Upper lobe of left lung (tissue), 6 donors: Measurements from ENCODE around the gene ZBTB46. TPM values are rescaled to one million over a fixed set of nuclear protein-coding genes. Genes with fewer than 3 reads are reported as not detected.
"Not testable (repeated sequence)": the region's sequence is repeated elsewhere in the genome, so short reads cannot be mapped to it uniquely, and the experiment has no call there.

Source experiments
- ATAC-seq, 2 donors: fragments of 200-7000 bp; cut with Tn5 transposase; one replicate each; pipeline ENCODE4 v1.9.1; 2022; ENCODE audit warnings: mild to moderate bottlenecking in 2 of 2, moderate library complexity in 2 of 2; ENCODE audit not compliant: low FRiP score in 2 of 2
- DNase-seq, 2 donors: peaks; one replicate each; pipeline ENCODE4 v3.0.0-alpha.2; 2019 to 2020
- H3K27ac ChIP-seq, 4 donors: fragments of 200-600 bp; sonication (generic); one replicate each; pipeline ENCODE4 v1.5.1; 2016 to 2019
- H3K27me3 ChIP-seq, 4 donors: fragments of 200-600 bp; sonication (generic); one replicate each; pipeline ENCODE4 v1.5.1; 2017 to 2019
- H3K36me3 ChIP-seq, 4 donors: fragments of 200-600 bp; sonication (generic); one replicate each; pipeline ENCODE4 v1.5.1; 2016 to 2019
- H3K4me1 ChIP-seq, 4 donors: fragments of 200-600 bp; sonication (generic); one replicate each; pipeline ENCODE4 v1.5.1; 2018 to 2019
- H3K4me3 ChIP-seq, 4 donors: fragments of 200-600 bp; sonication (generic); one replicate each; pipeline ENCODE4 v1.5.1; 2017 to 2019; ENCODE audit warnings: mild to moderate bottlenecking in 2 of 4, moderate library complexity in 1 of 4
- H3K9me3 ChIP-seq, 4 donors: fragments of 200-600 bp; sonication (generic); one replicate each; pipeline ENCODE4 v1.5.1; 2018 to 2019
- EP300 ChIP-seq, 4 donors: sonication (generic); formaldehyde crosslinking; IDR thresholded peaks; one replicate each; pipeline ENCODE4 v1.5.1; 2017; ENCODE audit warnings: antibody characterized with exemption in 4 of 4, control low read depth in 2 of 4
- POLR2A ChIP-seq, 4 donors: fragments of 450-650 bp; IDR thresholded peaks; one replicate each; pipeline ENCODE4 v1.5.1; 2016 to 2017; ENCODE audit warnings: antibody characterized with exemption in 4 of 4, mild to moderate bottlenecking in 2 of 4
- POLR2AphosphoS5 ChIP-seq, 2 donors: sonication (generic); formaldehyde crosslinking; IDR thresholded peaks; one replicate each; pipeline ENCODE4 v1.5.1; 2017; ENCODE audit warnings: antibody characterized with exemption in 2 of 2
- WGBS, 2 donors: methylation state at CpG; one replicate each; pipeline ENCODE4 v1.1.5; 2017 to 2018; 5-methylcytosine and 5-hydroxymethylcytosine counted together
- total RNA-seq, 6 donors: library from RNA; depleted of rRNA in 4 of 6; stranded (reverse); fragments of >200 nt in 4 of 6; gene quantifications; one replicate each; pipeline versions ENCODE4 v1.1.0 to v1.2.1, GENCODE V29; 2016 to 2021
- TF ChIP-seq, protein P1 (sequence below), 6 experiments: fragments of 450-650 bp in 4 of 6; fragments of 200-600 bp in 2 of 6; sonication (generic) in 2 of 6; IDR thresholded peaks; one replicate each; pipeline ENCODE4 v1.5.1; 2016 to 2019; ENCODE audit warnings: antibody characterized with exemption in 6 of 6
- donor health status: DM: no; HTN: no; CAD: no; lungs with moderate emphysema.
- donor health status: DM: no; HTN: yes; CAD: no; lungs with severe emphysema.

Gene ZBTB46
- total RNA-seq, 6 donors from 2014 or later = 7.6 to 25.3 (median 11.6) TPM

DNA sequence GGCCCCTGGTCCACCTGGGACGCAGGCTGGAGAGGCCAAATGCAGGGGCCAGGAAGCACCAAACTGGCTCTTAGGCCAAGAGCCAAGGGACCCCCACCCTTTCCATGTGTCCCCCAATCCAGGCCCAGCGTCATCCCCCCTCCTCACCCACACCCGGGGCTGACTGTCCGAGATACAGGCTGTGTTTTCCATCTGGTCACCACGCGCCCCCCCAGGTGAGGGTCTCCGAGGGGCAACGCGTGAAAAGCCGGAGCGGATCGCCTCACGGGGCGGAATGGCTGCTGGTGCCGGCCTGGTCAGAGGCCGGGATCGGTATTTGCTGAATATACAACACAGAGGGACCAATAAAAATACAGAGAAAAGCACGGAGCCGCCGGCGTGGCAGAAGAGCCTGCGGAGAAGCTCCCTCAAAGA, 25.0 kb upstream of the ZBTB46 start:
- no peaks in the 10 kb centered on the region for H3K9me3 ChIP-seq
- peak overlapping the region in 2 of 4 donors; percentile 88 to 91 for H3K27ac ChIP-seq
- WGBS, 2 donors = 76% methylated on average over 16 to 22 of the region's 22 CpGs

DNA sequence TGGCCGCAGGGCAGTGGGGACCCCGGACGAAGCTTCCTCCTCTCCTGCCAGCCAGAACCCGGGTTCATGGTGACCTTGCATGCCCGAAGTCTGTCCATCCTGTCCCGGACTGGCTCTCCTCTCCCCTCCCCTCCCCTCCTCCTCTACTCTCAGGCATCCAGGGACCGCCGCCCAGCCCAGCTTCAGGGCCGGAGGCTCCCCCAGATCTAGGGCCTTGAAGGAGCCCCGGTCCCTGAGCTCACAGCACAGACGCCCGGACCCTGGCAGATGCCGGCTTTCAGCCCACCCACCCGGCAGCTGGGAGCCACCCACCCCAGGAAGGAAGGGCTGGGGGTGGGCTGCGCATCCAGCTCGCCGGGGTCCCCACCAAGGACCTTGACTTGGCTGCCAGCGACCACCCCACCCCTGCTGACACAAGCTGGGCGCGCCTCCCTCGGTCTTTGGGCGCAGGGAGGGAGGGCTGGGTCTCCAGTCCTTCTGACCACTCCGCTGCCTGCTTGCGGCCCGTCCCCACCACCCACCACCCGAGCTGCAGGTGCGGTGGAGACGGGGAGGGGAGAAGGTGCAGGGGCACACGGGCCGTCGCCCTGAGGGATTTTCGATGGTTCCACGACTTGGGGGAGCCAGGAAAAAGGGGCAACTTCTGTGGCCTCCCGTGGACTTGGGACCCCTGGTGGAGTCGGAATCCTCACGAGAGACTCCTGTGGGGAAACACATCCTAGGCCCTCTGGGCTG, 24.5 kb upstream of the ZBTB46 start:
- peak overlapping the region in 3 of 4 donors; percentile 2 to 32 (median 30) for H3K4me3 ChIP-seq
- no peak for ATAC-seq
- DNase-seq = peak in 1 of 2 donors; percentile 69
- H3K36me3 ChIP-seq = no peaks in the 10 kb centered on the region
- peaks cover 49 to 63% (median 56%) of the 10 kb centered on the region in 4 donors for H3K4me1 ChIP-seq
- H3K27me3 ChIP-seq = peaks cover 0 to 5% (median 0%) of the 10 kb centered on the region in 4 donors
- peak overlapping the region; percentile 82 to 91 (median 87) for H3K27ac ChIP-seq
- no peak for TF ChIP-seq POLR2A (IDR thresholded peaks at IDR 0.05)
- H3K9me3 ChIP-seq = no peaks in the 10 kb centered on the region
- WGBS, 2 donors = 3 to 65% methylated on average over 6 to 16 of the region's 36 CpGs

More for the DNA sequence above, 25.0 kb upstream of the ZBTB46 start:
- Histone ChIP-seq H3K27me3 (peaks cover 0 to 5% (median 0%) of the 10 kb centered on the region in 4 donors), H3K4me3 (no peak overlapping the region), H3K4me1 (peaks cover 49 to 69% (median 58%) of the 10 kb centered on the region in 4 donors), H3K36me3 (peaks cover 0 to 3% (median 1%) of the 10 kb centered on the region in 4 donors)
- TF ChIP-seq, protein P1, sequence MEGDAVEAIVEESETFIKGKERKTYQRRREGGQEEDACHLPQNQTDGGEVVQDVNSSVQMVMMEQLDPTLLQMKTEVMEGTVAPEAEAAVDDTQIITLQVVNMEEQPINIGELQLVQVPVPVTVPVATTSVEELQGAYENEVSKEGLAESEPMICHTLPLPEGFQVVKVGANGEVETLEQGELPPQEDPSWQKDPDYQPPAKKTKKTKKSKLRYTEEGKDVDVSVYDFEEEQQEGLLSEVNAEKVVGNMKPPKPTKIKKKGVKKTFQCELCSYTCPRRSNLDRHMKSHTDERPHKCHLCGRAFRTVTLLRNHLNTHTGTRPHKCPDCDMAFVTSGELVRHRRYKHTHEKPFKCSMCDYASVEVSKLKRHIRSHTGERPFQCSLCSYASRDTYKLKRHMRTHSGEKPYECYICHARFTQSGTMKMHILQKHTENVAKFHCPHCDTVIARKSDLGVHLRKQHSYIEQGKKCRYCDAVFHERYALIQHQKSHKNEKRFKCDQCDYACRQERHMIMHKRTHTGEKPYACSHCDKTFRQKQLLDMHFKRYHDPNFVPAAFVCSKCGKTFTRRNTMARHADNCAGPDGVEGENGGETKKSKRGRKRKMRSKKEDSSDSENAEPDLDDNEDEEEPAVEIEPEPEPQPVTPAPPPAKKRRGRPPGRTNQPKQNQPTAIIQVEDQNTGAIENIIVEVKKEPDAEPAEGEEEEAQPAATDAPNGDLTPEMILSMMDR (IDR thresholded peaks at IDR 0.05) = no peak
- TF ChIP-seq POLR2AphosphoS5 (IDR thresholded peaks at IDR 0.05) = no peak
- DNase-seq (peak in 1 of 2 donors; percentile 76), ATAC-seq (no peak)

DNA sequence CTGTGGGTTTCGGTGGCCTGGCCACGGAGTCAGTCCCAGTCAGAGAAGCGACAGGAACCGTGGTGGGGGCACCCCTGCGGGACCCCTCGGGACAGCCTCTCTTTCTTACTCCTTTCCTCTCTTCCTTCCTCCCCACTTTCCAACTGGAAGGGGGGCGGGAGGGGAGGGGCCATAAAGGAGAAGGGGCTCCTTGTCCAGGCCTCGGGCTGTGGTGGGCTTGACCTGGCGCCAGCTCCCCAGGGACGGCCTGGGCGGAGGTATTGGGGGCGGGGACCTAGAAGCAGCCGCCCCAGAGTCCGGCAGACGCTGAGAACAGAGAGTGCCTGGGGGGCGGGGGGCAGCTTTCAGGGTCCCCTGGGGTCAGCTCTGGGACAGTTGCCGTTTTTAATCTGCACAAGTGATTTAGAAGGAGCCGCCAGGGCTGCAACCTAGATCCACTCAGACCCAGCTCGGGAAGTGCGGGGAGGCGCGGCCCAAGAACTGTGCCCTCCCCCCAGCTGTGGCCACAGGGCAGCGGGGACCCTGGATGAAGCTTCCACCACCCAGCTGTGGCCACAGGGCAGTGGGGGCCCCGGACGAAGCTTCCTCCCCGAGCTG, 23.8 kb upstream of the ZBTB46 start:
- ATAC-seq = peak in 1 of 2 donors; percentile 6
- peaks cover 0 to 5% (median 0%) of the 10 kb centered on the region in 4 donors for H3K27me3 ChIP-seq
- 3 to 13% methylated on average over 15 to 19 of the region's 26 CpGs for WGBS, 2 donors
- DNase-seq = peak in 1 of 2 donors; percentile 79
- peak overlapping the region; percentile 2 to 32 (median 17) for H3K4me3 ChIP-seq
- peaks cover 49 to 60% (median 56%) of the 10 kb centered on the region in 4 donors for H3K4me1 ChIP-seq
- no peaks in the 10 kb centered on the region for H3K9me3 ChIP-seq
- TF ChIP-seq POLR2A (IDR thresholded peaks at IDR 0.05) = no peak
- no peaks in the 10 kb centered on the region for H3K36me3 ChIP-seq
- peak overlapping the region; percentile 82 to 91 (median 87) for H3K27ac ChIP-seq

GRCh38 chr20:63854069-63854765, 23.2 kb upstream of the ZBTB46 start:
- ATAC-seq = peak; percentile 23 to 27
- WGBS, 2 donors = 5% methylated on average over 5 to 7 of the region's 17 CpGs
- H3K36me3 ChIP-seq = no peaks in the 10 kb centered on the region
- H3K9me3 ChIP-seq = no peaks in the 10 kb centered on the region
- H3K4me1 ChIP-seq = peaks cover 46 to 56% (median 53%) of the 10 kb centered on the region in 4 donors
- H3K27ac ChIP-seq = peak overlapping the region; percentile 82 to 91 (median 87)
- H3K4me3 ChIP-seq = peak overlapping the region in 3 of 4 donors; percentile 2 to 32 (median 30)
- TF ChIP-seq EP300 (IDR thresholded peaks at IDR 0.05) (no peak), POLR2A (IDR thresholded peaks at IDR 0.05) (peak in 1 of 4 donors; percentile 16), POLR2AphosphoS5 (IDR thresholded peaks at IDR 0.05) (peak in 1 of 2 donors; percentile 56)
- TF ChIP-seq, protein P1 (IDR thresholded peaks at IDR 0.05) = no peak
- peak; percentile 55 to 70 for DNase-seq
- peaks cover 0 to 5% (median 0%) of the 10 kb centered on the region in 4 donors for H3K27me3 ChIP-seq

- Histone ChIP-seq H3K27ac (peak overlapping the region; percentile 82 to 91 (median 87)), H3K4me1 (peaks cover 40 to 50% (median 47%) of the 10 kb centered on the region in 4 donors)
- not testable (repeated sequence) for H3K4me3 ChIP-seq, H3K9me3 ChIP-seq, H3K27me3 ChIP-seq, ATAC-seq, H3K36me3 ChIP-seq
- 59 to 97% methylated on average over 2 to 4 of the region's 4 CpGs for WGBS, 2 donors
- peak in 1 of 2 donors; percentile 75 for DNase-seq
Measured at GRCh38 chr20:63853733-63854068, 22.6 kb upstream of the ZBTB46 start.

DNA sequence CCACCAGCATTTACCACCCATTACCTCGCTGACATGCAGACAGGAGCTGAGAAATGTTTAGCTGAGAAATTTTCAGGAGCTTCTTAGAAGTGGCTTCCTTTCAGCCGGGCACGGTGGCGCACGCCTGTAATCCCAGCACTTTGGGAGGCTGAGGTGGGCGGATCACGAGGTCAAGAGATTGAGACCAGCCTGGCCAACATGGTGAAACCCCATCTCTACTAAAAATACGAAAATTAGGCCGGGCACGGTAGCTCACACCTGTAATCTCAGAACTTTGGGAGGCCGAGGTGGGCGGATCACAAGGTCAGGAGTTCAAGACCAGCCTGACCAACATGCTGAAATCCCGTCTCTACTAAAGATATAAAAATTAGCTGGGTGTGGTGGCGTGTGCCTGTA, 20.5 kb upstream of the ZBTB46 start:
- WGBS, 2 donors = 84 to 90% methylated on average over 14 of the region's 14 CpGs
- Histone ChIP-seq H3K27me3 (peaks cover 0 to 18% (median 0%) of the 10 kb centered on the region in 4 donors), H3K4me1 (peaks cover 46 to 50% (median 48%) of the 10 kb centered on the region in 4 donors)
- not testable (repeated sequence) for H3K9me3 ChIP-seq, ATAC-seq, H3K36me3 ChIP-seq, H3K27ac ChIP-seq, H3K4me3 ChIP-seq
- peak in 1 of 2 donors; percentile 43 for DNase-seq
